GM15510 (cell line): ENCODE data around the gene VCX2.

Experiments
- POLR2A ChIP-seq: IDR thresholded peaks from 3 replicates; pipeline ENCODE4 v1.6.1; 2011; ENCODE audit warnings: borderline replicate concordance; ENCODE audit not compliant: insufficient read length; ENCODE audit errors: extremely low read depth

The VCX2 gene

GRCh38 chrX:8140986-8141744 lies 29.9 kb downstream of the VCX2 start:
- no peak for TF ChIP-seq POLR2A

- no peak for TF ChIP-seq POLR2A
Measured at GRCh38 chrX:8139716-8140115, 31.4 kb downstream of the VCX2 start.

DNA sequence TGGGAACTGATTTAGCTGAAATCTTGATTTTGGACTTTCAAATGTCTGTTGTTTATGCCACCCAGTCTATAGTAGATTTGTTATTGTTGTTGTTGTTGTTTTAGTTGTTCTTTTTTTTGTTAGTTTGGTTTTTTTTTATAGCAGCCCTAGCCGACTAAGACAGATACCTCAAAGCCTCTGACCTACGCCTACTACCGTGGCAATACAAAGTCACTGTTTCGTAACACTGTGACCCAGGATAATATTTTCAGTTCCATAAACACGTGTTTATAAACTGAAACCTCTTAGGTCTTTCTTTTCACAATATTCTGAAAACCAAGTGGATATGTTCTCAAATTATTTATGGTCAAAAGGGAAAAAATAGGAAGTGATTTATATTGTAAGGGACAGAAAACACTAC lies 32.8 kb downstream of the VCX2 start:
- no peak for TF ChIP-seq POLR2A

DNA sequence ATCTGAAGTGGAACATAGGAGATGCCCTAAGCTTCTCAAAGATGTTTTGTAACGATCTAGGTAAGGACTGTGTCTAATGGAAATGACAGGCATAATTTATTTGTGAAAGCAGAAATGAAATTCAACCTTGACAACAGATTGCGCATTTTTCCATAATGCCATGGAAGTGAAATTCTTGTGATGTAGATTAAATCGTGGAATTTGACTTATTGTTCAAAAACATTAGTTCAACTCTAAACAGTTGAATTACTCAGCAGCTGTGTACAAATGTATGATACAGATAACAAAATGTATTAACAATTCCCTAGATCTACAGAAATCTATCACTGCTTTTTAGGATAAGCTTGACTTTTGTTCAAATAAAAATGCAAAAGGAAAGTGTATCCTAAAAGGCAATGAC lies 44.4 kb downstream of the VCX2 start:
- TF ChIP-seq POLR2A, result no peak

- no peak for TF ChIP-seq POLR2A
Measured at GRCh38 chrX:8126092-8126491, 45.0 kb downstream of the VCX2 start.

GRCh38 chrX:8125566-8125965 lies 45.5 kb downstream of the VCX2 start:
- TF ChIP-seq POLR2A, result no peak

DNA sequence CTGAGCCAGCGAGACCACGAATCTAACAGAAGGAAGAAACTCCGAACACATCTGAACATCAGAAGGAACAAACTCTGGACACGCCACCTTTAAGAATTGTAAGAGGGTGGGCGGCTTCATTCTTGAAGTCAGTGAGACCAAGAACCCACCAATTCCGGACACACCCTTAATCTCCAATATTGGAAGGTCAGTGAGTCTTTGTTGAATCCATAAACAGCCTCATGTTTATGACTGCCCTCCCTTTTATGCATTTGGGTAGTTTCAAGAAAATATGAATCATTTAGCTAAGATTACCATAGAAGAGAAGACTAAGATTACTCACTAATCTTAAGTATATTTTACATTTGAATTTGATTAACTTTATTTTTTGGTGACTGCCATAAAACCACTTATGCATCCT lies 48.5 kb downstream of the VCX2 start:
- no peak for TF ChIP-seq POLR2A
